HG02938 (cell line): Measurements from ENCODE around the gene SPATA31E1.
"Not testable (repeated sequence)": the region's sequence is repeated elsewhere in the genome, so short reads cannot be mapped to it uniquely, and the experiment has no call there.

ENCODE experiments used
- ATAC-seq: cut with Tn5 transposase; IDR thresholded peaks from one replicate; pipeline ENCODE4 v1.9.1; 2021; ENCODE audit warnings: mild to moderate bottlenecking, moderate library complexity; ENCODE audit not compliant: unreplicated experiment

SPATA31E1 gene

DNA sequence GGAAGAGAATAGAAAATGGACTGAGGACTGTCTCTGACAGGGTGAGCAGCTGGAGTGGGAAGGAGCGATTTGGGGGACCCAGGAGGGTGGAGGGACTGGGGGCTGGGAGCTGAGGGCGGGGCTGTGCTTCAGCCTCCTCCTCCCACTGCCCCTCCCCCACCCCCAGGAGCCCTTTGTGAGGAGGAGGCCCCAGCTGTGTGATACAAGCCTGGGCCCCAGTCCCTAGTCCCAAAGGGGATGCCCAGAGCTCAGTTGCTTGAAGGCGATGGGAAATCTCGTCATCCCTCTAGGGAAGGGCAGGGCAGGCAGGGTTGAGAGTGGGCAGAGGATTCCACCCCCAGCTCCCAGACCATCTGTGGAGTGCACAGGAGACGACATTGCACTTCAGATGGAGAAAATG is at the start of gene SPATA31E1:
Gene SPATA31E1, plus strand, starts transcription at position 251 of the 400 bp plus-strand sequence. Its CDS starts 15 bp downstream, at position 266.
- no peak for ATAC-seq

DNA sequence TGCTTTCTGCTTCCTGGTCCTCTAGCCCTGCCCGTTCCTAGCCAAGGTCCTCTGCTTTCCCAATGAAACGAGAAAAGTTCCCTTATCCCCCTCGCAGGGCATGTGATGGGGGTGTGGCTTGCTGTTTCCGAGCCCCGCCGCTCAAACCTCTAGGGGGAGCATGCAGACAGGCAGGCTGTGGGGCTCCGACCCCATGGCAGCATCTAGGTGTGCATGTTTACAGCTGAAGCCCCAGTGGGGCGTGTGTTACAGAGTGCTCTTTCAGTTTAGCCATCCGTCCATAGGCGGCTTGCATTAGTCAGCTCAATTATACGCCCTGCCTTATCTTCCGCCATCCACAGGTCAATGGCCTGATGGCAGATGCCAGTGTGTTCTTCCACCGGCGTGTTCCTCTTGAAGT is 48.3 kb upstream of the SPATA31E1 start:
- no peak for ATAC-seq

DNA sequence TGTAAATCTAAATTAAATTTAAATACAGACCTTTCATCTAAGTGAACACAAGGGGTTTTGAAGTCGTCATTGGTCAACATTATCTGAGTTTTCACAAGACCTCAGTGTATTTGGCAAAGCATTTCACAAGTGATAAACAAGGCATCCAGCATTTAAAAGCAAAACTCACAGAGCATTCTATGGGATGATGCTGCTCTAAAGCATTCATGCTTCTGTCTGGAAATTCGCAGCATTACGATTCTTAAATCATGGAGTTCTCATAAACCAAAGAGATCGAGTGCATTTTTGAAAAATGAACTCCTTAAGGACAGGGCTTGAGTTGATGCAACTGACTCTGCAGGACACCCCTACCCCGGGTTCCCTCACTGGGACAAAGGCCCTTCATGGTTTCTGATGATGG is 46.1 kb upstream of the SPATA31E1 start:
- no peak for ATAC-seq

DNA sequence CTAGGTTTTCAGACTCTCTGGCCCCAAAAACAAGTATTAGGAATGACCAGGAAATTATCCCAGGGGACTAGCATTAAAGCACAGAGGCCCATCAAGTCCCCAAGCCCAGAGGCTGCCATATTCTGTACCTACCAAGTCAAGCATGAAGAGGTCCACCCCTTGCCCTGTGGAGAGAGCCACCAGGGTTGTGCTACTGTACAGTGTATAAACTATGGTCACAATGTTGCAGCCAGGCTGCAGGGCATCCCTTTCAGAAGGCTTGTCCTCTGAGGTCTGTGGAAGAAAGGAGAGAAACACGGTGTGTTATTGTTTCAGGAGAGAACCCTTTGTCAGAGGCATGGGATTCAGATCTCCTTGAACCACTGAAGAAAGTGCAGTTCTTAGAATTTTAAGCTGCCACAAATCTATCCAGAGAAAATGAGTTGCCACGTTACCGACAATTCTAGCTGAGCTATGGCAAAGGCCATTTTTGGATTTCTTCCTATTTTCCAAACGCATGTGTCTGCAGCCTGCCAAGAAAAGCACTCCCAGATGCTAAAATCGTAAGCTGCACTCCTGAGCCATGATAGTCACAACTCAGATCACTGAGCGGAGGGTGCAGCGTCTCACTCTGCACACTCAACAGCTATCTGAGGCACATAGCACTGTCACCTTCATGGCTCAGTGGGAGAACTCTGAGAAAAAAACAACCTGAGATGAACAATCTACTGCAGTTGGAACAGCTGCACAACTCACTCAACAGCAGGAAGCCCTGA is 45.5 kb upstream of the SPATA31E1 start:
- no peak for ATAC-seq

DNA sequence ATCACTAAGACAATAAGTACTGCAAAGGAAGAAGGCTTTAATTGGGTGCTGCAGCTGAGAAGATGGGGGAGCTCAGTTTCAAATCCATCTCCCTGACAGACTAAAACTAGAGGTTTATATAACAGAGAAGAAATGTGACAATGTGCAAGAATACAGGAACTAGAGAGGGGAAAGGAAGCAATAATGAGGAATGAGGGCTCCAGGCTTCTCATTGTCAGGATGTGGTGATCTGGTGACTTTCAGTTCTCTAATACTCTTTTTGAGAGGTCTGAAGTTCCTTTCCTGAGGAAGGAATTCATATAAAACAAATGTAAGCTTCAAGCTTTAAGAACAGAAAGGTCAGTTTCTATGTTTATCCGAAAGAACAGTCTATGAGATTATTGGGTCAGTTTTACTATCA is 42.5 kb upstream of the SPATA31E1 start:
- ATAC-seq, result no peak

DNA sequence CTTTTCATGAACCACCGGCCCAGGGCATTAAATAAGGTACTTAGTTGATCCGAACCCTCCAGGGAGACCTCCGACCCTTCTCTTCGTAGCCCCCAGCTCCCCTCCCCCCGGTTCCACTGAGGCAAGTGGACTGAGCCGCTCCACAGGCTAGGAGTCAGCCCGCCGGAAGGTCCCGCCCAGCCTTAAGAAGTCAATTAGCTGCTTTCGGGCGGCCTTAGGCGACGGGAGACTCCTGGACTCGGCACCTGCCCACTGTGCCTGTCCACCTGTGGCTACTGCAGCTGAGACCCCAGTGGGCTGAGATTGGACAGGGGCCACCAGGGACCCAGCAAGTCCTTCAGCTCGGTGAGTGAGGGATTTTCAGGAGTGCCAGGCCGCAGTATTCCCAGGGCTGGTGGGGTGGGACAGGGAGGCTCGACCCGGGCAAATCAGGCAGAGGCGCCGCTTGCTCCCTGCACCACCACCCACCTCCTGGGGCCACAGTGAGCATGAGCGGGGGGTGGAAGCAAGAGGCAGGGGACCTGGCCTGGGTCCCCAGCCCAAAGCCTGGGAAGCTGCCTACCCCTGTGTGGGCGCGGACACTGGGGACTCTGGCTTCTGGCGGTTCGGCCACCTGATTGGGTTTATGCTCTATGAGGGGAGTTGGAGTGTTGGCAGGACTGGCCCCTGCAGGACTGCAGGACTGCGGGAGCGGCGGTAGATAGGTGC is 39.6 kb upstream of the SPATA31E1 start:
- ATAC-seq, result no peak

DNA sequence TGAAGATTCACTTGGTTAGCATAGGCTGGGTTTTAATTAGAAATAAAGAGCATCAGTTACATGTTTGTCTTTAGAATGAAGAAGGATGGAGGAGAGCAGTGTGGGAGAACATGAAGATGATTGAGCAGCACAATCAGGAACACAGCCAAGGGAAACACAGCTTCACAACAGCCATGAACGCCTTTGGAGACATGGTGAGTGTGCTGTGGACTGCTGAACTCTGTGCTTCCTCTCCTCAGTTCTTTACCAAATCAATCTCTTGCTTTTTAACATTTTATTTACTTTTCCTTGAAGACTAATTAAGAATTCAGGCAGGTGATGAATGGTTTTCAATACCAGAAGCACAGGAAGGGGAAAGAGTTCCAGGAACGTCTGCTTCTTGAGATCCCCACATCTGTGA is 38.2 kb upstream of the SPATA31E1 start:
- no peak for ATAC-seq

DNA sequence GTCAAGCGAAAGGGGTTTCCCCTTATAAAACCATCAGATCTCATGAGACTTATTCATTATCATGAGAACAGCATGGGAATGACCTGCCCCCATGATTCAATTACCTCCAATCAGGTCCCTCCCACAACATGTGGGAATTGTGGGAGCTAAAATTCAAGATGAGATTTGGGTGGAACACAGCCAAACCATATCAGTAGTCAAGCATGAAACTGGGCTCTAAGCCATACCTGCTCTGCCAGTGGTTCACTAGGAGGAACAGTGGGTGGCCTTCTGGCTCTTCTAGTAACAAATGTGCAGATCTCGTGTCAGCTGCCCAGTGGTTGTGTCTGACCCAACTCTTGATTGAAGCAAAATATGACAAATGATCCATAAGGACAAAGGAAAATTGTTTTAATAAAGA is 34.9 kb upstream of the SPATA31E1 start:
- ATAC-seq, result not testable (repeated sequence)

DNA sequence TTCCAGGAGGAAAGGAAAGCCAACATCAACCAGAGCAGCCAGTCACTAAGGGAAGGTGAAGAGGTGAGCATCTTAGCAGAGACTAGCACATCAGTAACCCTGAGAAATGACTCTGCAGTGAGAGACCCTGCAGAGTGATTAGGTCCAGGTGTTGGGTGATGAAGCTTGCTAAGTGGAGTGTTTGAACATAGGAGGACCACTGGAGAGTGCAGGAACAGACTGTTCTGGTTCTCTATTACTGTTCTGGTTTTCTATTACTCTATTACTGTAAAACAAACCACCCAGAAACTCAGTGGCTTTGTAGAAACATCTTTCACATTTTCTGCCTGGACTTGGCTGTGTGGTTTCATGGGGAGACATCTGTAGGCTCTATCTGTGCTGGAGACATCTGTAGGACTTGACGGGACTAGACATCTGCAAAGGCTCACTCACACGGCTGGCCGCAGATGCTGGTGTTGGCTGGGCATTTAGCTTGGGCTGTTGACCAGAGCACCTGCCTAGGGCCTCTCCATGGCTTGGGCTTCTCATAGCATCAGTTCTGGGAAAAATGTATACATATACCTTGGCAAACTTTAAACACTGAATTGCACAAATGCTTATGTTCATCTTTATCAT is 33.4 kb upstream of the SPATA31E1 start:
- ATAC-seq, result no peak

DNA sequence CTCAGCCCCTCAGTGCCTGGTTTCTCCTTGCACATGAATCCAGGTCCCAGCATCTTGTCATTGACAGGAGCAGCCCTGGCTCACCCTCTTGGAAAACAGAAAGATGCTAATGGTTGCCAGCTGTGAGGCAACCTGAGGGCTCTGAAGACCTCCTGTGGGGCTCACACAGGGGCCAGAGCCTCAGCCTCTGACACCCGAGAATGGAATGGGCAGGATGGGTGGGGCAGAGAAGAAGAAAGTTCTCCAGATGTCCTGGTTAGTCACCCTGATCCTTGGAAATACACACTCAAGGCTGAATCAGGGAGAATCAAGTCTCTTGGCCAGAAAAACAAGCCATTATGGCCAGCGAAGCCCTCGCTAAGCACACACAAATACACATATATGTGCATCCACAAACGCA is 32.3 kb upstream of the SPATA31E1 start:
- ATAC-seq, result no peak

DNA sequence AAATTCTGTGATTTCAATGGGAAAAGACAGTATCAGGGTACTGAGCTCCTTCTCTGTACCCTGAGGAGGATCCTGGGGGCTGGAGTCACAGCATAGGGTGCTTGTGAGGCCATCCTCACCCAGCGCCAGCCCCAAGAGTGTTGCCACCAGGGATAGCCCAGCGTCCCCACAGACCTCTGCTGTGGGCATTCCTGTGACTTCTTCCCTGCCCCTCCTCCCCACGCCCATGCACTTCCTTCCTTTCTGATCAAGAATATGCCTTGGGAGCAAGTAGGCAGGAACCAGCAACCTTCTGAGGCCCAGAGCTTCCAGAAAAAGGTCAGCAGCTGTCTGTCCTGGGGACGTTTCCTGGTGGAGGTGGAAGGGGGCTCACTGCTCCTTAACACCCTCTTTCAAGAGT is 31.5 kb upstream of the SPATA31E1 start:
- ATAC-seq, result not testable (repeated sequence)

DNA sequence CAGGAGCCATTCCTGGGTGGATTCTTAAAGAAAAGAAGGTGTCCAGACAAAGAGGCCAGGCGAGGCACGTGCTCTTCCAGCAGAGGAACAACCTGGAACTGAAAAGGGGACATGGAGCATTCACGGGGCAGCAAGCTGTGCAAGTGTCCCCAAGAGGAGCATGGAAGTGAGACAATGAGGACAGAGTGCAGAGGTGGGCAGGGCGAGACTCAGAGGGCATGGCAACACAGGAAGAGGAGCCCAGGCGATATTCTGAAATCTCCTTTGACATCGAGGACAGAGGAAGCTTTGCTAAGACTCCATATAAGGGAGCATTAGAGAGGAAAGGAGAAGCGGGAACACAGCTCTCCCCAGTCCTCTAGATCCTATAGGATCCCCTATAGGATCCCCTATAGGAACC is 29.4 kb upstream of the SPATA31E1 start:
- ATAC-seq, result no peak

DNA sequence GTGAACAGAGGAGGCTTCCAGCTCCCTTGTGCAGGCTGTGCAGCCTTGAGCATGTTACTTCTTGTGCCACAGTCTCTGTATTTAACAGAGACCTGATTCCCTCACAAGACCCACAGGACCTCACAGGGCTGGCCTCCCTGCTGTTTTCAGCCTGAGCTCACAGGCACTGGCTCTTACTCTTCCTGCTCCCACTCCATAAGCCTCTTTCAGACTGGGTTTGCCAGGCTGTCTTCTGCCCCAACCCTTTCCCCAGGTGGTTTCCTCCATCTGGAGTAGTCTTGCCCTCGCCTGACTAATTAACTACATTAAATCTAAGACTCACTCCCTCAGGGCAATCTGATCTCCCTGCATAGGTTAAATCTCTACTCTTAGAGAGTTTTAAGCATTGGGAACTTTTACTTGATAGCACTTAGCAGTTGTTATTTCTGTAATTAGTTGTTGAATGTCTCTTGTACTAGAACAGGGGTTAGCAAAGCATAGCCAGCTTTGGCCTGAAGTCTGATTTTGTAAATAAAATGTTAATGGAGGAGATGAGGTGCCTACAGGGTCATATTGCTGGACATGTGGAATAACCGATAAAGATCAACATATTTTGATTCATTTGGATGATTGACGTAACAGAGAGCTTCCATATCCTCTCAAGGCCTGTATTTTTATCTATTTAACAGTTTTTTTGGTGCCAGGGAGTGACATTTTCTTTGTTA is 28.6 kb upstream of the SPATA31E1 start:
- no peak for ATAC-seq

DNA sequence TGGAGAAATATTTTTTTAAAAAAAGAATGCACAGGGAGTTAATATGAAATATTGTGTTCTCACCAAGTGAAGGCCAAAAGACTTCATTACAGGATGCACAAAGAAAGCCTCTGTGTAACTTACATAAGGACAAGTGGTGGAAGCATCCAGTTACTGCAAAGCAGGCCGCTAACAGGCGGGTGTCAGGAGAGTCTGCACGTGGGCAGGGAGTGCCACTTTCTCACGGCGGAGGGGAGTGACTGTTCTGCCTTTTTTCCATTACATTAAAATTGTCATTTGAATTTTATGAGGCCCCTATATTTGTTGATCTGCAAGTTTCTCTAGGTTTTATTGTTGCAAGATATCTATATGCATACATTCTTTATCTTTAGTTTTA is 28.1 kb upstream of the SPATA31E1 start:
- no peak for ATAC-seq

DNA sequence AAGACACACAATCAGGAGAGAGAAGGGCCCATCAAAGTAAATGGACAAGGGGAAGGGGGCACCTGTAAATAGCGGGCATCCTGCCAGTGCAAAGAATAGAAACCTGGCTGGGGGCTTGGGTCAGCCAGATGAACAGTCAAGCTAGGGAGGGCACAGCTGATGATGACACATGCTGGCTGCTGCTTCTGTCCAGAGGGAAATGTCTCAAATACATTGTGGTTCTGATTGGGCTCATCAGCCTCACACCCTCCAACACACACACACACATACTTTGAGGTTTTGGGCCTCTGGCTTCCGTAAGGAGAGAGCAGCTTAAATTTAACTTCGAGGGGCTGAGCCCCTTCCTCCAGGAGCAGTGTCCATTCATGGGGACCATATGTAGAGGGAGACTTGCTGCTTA is 27.6 kb upstream of the SPATA31E1 start:
- no peak for ATAC-seq

DNA sequence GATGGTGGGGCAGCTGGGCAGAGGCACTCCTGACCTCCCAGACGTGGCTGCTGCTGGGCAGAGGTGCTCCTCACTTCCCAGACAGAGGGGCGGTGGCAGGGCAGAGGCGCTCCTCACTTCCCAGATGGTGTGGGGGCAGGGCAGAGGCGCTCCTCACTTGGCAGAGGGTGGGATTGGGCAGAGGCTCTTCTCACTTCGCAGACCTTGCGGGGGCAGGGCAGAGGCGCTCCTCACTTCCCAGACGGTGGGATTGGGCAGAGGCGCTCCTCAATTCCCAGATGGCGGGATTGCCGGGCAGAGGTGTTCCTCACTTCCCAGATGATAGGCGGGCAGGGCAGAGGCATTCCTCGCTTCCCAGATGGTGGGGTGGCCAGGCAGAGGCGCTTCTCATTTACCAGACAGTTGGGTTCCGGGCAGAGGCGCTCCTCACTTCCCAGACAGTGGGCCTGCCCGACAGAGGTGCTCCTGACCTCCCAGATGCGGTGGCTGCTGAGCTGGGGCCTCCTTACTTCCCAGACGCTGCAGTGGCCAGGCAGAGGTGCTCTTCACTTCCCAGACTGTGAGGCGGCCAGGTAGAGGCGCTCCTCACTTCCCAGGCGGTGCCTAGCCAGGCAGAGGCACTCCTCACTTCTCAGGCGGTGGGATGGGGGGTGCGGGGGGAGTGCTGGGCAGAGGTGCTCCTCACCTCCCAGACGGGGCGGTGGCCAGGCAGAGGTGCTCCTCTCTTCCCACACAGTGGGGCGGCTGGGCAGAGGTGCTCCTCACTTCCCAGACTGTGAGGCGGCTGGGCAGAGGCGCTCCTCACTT is 25.3 kb upstream of the SPATA31E1 start:
- no peak for ATAC-seq

DNA sequence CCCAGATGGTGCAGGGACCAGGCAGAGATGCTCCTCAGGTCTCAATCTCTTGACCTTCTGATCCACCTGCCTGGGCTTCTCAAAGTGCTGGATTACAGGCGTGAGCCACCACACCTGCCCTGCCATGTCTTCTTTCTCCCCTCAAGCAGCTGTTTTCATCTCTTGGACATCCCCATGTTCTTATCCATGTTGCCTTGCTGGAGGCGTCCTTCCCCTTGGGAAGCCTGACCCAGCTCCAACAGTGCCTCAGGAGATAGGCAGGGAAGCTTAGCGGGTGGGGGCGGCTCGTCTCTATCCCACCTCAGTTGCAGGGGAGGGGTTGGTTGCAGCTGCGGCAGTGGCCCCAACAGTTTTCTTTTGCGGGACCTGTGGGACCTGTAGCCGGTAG is 24.7 kb upstream of the SPATA31E1 start:
- no peak for ATAC-seq

DNA sequence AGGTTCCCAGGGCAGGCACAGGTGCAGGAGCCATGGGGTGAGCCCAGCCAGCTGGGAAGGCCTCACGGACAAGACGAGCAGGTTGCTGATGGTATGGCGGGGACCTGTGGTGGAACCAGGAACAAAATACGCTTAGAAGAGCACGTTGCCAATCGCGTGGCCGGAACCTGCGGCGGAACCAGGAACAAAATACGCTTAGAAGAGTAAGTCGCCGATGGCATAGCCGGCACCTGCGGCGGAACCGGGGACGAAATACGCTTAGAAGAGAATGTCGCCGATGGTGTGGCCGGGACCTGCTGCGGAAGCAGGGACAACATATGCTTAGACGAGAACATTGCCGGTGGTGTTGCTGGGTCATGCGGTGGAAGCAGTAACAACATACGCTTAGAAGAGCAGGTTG is 23.5 kb upstream of the SPATA31E1 start:
- no peak for ATAC-seq

DNA sequence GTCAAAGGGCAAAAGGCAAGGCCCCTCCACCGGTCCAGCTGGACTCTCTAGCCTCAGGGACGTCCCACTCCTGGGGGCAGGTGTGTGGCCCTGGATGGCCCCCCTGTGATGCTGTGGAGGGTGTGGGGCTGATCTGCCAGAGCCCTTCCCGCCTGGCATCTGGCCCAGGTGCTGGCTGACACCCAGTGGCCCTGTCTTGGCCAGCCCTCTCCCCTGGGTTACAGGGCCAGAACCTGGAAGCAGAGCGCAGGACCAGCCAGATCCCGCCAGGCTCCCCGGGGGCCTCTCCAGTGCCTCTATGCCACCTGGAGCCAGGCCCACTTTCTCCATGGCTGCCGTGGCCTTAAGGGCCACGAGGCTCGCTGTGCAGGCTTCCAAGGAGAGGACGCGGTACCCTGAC is 22.9 kb upstream of the SPATA31E1 start:
- no peak for ATAC-seq

DNA sequence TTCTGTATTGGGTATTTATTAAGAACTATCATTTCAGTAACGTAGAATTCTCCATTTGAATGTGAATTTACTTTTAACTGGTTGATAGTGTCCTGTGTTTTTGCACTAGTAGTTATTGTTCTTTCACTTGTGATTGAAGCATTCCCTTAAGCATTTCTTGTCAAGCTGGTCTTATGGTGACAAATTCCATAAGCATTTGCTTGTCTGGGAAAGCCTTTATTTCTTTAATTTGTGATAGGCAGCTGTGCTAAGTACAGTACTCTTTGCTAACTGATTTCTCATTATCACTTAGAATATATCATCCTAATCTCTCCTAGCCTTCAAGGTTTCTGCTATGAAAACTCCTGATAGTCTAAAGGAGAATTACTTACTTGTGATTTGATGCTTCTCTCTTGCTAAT is 21.3 kb upstream of the SPATA31E1 start:
- ATAC-seq, result no peak
